GM11168 (cell line): ENCODE data around the gene ZNF570.

Source experiments
- in situ Hi-C: fragments of 300-500 bp; cut with MboI; formaldehyde crosslinking; loops from one replicate; pipeline ENCODE4 v1.12.0; 2022; ENCODE audit warnings: low sequenced_read_pairs; ENCODE audit not compliant: unreplicated experiment

The ZNF570 gene

DNA sequence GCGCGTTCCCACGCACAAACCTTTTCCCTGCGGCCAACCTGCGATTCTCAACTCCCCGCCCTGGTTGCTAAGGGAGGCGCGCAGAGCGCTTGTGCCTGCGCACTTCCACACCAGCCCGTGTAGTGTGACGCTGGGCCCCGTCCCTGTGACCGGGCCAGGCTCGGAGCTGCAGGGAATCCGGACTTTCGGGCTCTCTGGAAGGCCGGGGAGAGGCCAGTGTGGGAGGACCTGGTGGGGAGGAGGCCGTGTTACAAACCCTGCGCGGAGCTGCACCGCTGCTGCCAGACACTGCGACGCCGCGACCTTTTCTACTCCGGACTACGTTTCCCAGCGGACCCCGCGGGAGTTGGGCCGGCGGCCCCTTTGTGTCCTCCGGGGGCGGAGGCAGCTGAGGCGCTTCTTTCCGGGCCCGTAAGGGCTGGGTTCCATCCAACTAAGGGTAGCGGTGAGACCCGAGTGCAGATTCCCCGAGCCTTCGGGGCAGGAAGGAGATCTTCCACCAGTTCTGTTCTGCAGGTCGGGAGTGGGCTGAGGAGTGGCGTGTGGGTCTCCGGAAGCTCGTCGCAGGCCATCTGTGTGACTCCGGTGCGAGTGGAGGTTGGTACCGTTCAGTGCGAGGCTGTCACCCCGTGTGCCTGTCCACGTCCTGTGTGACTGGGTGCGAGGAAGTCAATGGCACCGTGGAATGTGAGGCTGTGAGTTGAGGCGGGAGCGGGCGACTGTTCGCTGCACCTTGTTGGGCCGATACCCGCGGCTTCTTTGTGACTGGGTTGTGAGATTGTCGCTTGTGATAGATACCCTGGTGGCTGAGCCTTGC is at the start of gene ZNF570:
Gene ZNF570, plus strand, starts transcription at position 396 of the 817 bp plus-strand sequence. CDS start 999 bp downstream, outside the sequence.
- in situ Hi-C loops: no loop called here

DNA sequence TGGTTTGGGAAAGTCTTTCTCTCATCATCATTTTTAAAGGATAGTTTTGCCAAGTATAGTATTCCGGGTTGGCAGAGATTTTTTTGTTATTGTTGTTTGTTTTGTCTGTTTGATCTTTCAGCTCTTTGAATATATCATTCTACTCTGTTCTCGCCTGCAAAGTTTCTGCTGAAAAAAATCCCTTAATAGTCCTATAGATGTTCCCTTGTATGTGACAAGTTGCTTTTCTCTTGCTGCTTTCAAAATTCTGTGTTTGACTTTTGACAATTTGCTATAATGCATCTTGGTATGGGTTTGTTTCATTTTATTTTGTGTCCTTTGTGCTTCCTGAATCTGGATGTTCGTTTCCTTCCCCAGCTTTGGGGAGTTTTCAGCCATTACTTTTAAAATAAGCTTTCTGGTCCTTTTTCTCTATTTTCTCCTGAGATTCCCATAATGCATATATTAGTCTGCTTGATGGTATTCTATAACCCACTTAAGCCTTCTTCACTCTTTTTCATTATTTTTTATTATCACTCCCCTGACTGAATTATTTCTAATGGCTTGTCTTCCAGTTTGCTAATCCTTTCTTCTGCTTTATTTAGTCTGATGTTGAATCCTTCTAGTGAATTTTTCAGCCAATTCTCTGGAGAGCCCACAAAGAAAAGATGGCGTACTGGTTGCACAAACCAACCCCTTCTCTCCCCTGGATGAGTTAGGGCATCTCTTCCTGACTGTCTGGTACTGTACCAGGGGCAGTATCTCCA is 16.5 kb upstream of the ZNF570 start:
- in situ Hi-C loops: no loop called here

DNA sequence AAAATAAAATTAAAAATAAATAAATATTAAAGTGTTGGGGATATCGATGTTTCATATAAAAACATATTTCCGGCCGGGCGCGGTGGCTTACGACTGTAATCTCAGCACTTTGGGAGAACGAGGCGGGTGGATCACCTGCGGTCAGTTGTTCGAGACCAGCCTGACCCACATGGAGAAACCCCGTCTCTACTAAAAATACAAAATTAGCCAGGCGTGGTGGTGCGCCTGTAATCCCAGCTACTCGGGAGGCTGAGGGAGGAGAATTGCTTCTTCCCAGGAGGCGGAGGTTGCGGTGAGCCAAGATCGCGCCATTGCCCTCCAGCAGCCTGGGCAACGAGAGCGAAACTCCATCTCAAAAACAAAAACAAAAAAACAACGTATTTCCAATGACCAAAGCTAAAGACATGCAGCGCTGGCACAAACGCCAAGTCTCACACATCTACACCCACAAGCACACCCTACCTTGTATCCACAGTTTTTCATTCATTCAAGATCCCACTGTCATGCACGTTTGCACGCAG is 2.8 kb upstream of the ZNF570 start:
- in situ Hi-C loops: no loop called here

DNA sequence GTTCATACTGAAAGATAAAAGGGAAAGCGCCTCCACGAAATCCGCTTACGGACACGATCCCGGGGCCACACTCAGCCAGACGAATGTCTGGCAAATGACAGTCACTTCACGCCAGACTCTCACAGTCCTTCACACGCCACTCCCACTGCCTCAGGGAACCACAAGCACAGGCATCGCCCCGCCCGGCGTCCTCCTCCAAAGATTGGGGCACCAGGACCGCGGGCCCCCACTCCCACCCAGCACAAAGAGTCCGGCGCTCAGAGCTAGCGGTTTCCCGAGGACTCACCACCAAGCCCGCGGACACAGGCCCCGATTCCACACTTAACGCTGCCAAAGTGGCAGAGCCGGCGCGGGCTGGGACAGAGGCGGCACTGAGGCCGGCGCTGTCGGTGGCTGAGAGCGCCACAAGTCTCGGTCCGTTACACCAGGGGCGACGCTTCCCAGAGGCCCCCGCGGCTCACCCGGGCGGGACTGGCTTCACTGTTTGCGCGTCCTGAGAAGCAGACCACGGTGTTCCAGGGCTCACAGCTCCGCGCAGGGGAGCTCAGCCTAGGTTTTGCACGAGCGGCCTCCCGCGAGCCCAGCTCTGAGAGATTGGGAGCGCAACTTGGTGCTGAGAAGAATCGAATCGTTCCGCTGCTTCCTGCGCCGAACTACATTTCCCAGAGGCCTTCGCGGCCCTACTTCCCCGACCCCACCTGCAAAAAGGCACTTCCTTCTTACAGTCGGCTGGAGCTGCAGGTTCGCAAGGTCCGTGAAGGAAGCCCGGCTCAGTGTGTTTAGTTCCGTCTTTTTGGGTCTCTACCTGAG is 2.2 kb upstream of the ZNF570 start, which contains the start of gene ZNF569:
Gene ZNF569, minus strand, starts transcription at position 647 of the 810 bp plus-strand sequence. CDS start 22,523 bp downstream, outside the sequence.
- in situ Hi-C loops: no loop called here

DNA sequence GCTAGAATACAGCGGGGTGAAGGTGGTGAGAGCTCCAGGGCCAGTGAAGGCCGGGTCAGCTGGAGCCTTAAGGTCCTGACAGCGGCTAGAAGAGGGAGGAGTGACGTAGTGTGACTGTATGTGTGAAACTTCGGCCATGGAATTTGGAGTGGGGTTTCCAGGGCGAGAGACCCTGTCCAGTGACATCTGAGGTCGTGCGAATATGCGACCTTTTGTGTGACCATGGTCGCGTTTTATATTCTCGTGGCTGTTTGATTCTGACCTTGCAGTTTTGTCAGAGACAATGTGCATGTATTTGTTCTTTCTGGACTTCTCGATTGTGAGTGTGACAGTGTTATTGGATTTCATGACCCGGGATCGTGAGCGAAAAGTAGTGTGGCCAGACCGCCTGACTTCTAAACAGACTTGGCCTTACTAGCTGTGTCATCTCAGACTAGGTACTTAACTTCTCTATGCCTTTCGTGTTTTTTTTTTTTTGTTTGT is 1.5 kb upstream of the ZNF570 start:
- in situ Hi-C loops: no loop called here

DNA sequence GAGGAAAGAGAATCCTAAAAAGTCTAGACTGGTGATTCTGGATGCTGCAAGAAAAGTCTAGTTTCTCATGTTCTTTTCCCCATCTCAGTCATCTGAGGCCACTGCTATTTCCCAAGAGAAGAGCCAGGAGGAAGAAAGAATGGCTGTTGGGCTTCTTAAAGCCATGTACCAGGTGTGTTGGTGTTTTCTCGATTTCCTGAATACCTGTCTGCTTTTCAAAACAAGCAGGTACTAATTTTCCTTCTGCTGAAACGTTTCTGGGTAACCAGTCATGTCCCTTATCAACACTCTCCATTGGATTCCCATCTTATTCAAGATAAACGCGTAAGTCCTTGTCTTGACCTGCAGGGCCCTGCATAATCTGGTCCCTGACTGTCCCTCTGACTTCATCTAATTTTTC is 1.1 kb downstream of the ZNF570 start:
- in situ Hi-C loops: no loop called here

DNA sequence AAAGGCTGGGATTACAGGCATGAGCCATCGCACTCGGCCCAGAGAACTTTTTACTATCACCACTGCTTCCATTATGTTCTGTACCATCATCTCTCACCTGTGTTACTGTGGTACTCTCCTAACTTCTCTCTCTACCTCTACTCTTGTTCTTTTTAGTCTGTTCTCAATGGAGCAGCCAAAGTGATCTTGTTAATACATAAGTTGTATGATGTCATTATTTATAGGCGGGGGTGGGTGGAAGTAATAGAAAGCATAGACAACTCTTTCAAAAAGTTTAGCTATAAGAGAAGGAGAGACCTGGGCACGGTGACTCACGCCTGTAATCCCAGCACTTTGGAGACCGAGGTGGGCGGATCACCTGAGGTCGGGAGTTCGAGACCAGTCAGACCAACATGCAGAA is 3.0 kb downstream of the ZNF570 start:
- in situ Hi-C loops: no loop called here

DNA sequence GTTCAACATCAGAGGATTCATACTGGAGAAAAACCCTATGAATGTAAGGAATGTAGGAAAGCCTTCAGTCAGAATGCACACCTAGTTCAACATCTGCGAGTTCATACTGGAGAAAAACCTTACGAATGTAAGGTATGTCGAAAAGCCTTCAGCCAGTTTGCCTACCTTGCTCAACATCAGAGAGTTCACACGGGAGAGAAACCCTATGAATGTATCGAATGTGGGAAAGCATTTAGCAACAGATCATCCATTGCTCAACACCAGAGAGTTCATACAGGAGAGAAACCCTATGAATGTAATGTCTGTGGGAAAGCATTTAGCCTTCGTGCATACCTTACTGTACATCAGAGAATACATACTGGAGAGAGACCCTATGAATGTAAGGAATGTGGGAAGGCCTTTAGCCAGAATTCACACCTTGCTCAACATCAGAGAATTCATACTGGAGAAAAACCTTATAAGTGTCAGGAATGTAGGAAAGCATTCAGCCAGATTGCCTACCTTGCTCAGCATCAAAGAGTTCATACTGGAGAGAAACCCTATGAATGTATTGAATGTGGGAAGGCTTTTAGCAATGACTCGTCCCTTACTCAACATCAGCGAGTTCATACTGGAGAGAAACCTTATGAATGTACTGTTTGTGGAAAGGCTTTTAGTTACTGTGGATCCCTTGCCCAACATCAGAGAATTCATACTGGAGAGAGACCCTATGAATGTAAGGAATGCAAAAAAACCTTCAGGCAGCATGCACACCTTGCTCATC is 15.4 kb downstream of the ZNF570 start:
- in situ Hi-C loops: no loop called here

DNA sequence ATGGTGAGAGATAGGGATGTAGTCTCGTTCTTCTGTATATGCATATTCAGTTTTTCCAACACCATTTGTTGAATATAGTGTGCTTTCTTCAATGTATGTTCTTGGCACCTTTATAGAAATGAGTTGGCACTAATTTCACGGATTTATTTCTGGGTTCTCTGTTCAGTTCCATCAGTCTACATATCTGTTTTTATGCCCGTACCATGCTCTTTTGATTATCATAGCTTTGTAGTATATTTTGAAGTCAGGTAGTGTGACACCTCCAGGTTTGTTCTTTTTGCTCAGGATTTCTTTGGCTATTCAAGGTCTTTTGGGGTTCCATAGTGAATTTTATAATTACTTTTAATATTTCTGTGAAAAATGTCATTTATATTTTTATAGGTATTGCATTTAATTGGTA is 23.1 kb downstream of the ZNF570 start:
- in situ Hi-C loops: no loop called here

DNA sequence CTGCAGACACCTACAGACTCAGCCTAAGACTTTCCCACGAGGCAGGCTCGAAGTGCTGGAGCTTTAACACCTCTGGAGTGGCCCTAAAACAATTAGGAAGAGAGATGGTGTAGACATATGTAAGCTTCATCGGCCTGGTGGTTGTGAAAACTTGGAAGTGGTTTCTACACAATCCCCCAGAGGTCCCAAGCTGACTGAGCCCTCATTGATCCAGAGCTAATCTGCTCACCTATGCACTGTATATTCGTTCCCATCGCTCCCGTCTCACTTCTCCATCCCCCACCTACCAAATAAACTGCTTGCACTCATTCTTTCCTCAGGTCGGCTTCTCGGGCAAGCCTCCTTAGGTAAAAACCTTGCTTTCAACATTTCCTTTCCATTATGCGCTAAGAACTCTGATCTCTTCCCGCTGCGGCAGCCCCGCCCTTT is 36.8 kb downstream of the ZNF570 start:
- in situ Hi-C loops: no loop called here

DNA sequence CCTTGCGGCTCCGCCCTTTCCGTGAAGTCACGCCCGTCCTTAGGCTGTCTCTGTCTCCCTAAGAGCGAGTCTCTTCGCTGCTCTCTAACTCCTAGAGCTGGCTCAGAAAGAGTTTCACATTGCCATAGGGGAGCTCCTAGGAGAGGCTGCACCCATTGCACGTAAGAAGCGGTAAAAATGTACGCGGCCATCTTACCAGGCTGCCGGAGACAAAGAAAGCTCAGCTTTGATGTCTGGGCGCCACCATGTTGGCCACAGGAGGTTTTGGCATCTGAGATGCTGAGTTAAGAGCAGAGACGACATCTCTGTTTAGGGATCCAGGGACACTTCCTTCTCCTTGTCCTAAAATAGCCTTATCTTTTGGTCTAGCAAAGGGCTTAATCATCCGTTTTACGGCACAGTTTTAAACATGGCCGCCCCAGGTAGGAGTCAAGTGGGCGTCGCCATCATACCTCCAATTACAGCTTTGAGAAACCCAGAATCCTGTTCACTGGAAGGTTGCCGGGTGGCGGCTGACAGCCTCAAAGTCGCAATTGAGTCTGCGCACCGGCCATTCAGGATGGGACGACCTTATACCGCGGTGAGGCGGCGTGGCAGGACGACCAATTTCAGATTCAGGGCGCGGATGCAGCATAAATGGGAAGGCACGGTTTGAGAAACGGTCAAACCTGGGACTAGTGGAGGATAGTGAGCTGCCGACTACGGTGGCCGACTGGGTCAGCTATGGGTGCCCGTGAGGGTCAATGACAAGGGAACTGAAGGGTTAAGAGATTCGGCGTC is 37.4 kb downstream of the ZNF570 start, which contains the start of gene ZNF793:
Gene ZNF793, plus strand, starts transcription at position 553 of the 780 bp plus-strand sequence. CDS start 16,501 bp downstream, outside the sequence.
- in situ Hi-C loops: no loop called here

DNA sequence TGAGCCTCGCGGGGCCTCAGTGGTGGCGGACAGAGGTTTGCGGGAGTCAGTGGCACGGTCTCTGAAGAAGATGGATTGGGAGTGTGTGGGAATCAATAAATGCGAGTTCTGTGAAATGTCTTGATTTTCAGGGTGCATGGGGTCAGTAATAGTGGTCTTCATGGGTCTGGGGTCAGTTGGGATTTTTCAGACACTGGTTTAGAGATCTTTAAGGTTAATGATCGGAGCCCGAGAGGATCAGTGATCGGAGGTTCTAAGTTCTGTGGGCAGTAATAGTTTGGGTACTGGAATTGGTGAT is 38.0 kb downstream of the ZNF570 start:
- in situ Hi-C loops: no loop called here

DNA sequence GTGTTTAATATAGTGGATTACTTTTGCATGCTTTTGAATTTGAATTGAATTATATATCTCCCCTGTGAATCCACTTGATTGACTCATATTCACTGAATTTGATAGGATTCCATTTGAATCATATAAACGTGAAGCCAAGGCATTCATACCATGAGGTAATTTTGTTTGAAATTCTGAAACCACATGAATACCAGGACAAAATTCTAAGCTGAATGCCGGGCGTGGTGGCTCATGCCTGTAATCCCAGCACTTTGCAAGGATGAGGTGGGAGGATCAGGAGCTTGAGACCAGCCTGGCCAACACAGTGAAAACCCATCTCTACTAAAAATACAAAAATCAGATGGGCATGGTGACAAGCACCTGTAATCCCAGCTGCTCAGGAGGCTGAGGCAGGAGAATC is 42.0 kb downstream of the ZNF570 start:
- in situ Hi-C loops: no loop called here

DNA sequence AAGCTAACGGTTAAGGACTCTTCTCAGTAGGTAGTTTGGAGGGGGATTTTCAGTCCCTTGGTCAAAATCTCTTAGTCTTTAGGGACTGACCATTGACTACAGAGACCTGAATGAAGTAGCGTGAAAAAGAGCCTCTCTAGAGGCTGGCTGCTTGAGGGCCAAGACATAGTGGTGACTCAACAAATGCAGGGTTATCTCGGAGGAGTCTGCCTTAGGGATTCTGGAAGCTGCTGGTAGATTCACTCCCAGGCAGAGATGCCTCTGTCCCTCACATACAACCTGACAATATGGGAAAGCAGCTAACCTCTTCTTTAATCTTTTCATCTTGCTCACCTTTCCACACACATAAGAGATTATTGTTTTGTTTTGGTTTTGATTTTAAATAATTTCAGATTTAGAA is 42.7 kb downstream of the ZNF570 start:
- in situ Hi-C loops: no loop called here

DNA sequence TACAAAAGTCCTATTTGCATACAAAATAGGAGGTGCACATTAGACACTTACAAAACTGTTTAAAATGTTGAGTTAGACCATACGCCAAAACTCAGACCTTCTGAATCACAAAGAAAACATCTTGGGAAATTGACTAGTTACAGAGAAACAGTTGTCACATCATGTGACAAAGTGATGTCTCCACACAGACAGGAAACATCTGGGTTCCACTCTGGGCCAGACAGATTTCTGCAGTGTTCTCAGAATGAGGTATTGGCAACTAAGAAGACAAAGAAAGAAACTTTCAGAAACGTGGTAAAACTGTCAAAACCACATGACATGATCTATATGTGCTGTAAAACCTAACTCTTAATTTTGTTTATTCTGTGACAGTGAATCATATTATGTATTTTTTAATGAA is 44.2 kb downstream of the ZNF570 start:
- in situ Hi-C loops: no loop called here

DNA sequence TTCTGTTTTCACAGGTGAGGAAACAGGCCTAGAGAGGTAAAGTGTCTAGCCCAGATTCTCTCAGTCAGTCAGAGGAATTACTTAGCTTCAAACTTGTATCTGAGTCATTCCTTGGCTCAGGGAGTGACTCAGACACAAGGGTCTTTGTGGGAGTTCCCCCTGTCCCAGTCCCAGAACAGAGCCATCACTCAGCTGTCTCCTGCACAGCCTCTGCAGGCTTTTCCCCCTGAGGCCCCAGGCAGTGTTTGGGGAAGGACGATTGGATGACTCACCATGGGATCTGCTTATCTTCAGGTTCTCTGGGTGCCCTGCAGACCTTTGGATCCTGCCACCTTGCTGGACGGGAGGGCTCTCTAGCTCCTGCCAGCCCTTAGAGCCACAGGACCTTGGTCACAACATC is 50.7 kb downstream of the ZNF570 start:
- in situ Hi-C loops: no loop called here

DNA sequence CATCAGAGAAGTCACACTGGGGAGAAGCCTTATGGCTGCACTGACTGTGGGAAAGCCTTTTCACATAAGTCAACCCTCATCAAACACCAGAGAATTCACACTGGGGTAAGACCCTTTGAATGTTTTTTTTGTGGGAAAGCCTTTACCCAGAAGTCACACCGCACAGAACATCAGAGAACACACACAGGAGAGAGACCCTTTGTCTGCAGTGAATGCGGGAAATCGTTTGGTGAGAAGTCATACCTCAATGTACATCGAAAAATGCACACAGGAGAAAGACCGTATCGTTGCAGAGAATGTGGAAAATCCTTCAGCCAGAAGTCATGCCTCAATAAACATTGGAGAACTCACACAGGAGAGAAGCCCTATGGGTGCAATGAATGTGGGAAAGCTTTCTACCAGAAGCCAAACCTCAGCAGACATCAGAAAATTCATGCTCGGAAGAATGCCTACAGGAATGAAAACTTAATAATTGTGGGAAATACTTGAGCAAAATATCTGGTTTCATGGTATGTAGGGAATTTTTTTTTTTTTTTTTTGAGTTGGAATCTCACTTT is 68.3 kb downstream of the ZNF570 start:
- in situ Hi-C loops: no loop called here
